Right lobe of liver (tissue), 6 donors: ENCODE results near the gene KBTBD13. TPM values are rescaled to one million over a fixed set of nuclear protein-coding genes. Genes with fewer than 3 reads are reported as not detected.
"Not testable (repeated sequence)": the region's sequence is repeated elsewhere in the genome, so short reads cannot be mapped to it uniquely, and the experiment has no call there.

Experiments
- ATAC-seq, 4 donors: fragments of 200-7000 bp; cut with Tn5 transposase; one replicate each; pipeline ENCODE4 v1.9.1; 2020; ENCODE audit warnings: mild to moderate bottlenecking in 4 of 4, moderate library complexity in 4 of 4
- DNase-seq, 3 donors: peaks; one replicate each; pipeline ENCODE4 v3.0.0-alpha.2; 2020
- H3K27ac ChIP-seq, 3 donors: fragments of 200-600 bp; one replicate each; pipeline ENCODE4 v1.8.0; 2022
- H3K27me3 ChIP-seq, 2 donors: fragments of 200-600 bp; one replicate each; pipeline ENCODE4 v1.8.0; 2022
- H3K36me3 ChIP-seq, 4 donors: fragments of 200-600 bp; sonication (generic) in 1 of 4; one replicate each; pipeline versions ENCODE4 v1.5.1 to v1.8.0; 2017 to 2022; ENCODE audit warnings: control low read depth in 1 of 4
- H3K4me1 ChIP-seq, 4 donors: fragments of 200-600 bp; sonication (generic) in 1 of 4; one replicate each; pipeline versions ENCODE4 v1.5.1 to v1.8.0; 2017 to 2022; ENCODE audit warnings: control low read depth in 1 of 4
- H3K4me3 ChIP-seq, 3 donors: fragments of 200-600 bp; one replicate each; pipeline ENCODE4 v1.8.0; 2022
- H3K9me3 ChIP-seq, 4 donors: fragments of 200-600 bp; sonication (generic) in 1 of 4; one replicate each; pipeline versions ENCODE4 v1.5.1 to v1.8.0; 2017 to 2022; ENCODE audit warnings: control low read depth in 1 of 4
- CTCF ChIP-seq, 4 donors: fragments of 200-600 bp in 3 of 4; fragments of 450-650 bp in 1 of 4; IDR thresholded peaks; one replicate each; pipeline versions ENCODE4 v1.5.1 to v1.8.0; 2016 to 2022; ENCODE audit warnings: antibody characterized with exemption in 4 of 4, mild to moderate bottlenecking in 2 of 4
- POLR2A ChIP-seq: fragments of 450-650 bp; IDR thresholded peaks from one replicate; pipeline ENCODE4 v1.6.1; 2017; ENCODE audit warnings: antibody characterized with exemption, mild to moderate bottlenecking
- WGBS: methylation state at CpG from one replicate; pipeline ENCODE4 v1.1.6; 2018; ENCODE audit warnings: low coverage, low lambda C conversion rate; ENCODE audit not compliant: insufficient coverage; ENCODE audit errors: missing lambda C conversion rate; 5-methylcytosine and 5-hydroxymethylcytosine counted together
- intact Hi-C, 2 donors: fragments of 100-400 bp; cut with DNase I; formaldehyde crosslinking; loops; one replicate each; pipeline versions ENCODE4 v1.11.2 to v1.14.1; 2022
- total RNA-seq, 6 experiments: library from RNA; depleted of rRNA in 2 of 6; stranded (reverse); fragments of >200 nt in 2 of 6; fragmentation: NEBNext Ultra II Directional in 3 of 6; extraction: Animal tissue kit (Norgen Biotek cat#: 25700) in 3 of 6; gene quantifications; one replicate each; pipeline versions ENCODE4 v1.1.0 to v1.2.4, GENCODE V29; 2016 to 2023
- donor health status: DM: no; HTN: yes; CAD: no.
- donor health status: DM: no; HTN: no; CAD: no.
- donor health status: DM: no; HTN: no; CAD: no.
- donor health status: DM: no; HTN: yes; CAD: no.
- donor health status: DM: no; HTN: yes; CAD: no.

Gene KBTBD13
- total RNA-seq, 6 experiments from 2014 or later, result not detected

- H3K4me1 ChIP-seq, result peaks cover 0 to 4% (median 0%) of the 10 kb centered on the region in 4 donors
- no peaks in the 10 kb centered on the region for H3K9me3 ChIP-seq
- DNase-seq (no peak), ATAC-seq (no peak)
- peaks cover 0 to 1% of the 10 kb centered on the region in 2 donors for H3K27me3 ChIP-seq
- no peak overlapping the region for H3K4me3 ChIP-seq
- H3K36me3 ChIP-seq, result no peaks in the 10 kb centered on the region
- no peak overlapping the region for H3K27ac ChIP-seq
- WGBS, result 92% methylated on average over 2 of the region's 3 CpGs
- intact Hi-C loops, result no loop called here
- no peak for TF ChIP-seq POLR2A
- TF ChIP-seq CTCF (IDR thresholded peaks at IDR 0.05), result no peak
These were observed 3.9 kb upstream of the KBTBD13 start for GRCh38 chr15:65072617-65073016.

- H3K4me3 ChIP-seq, H3K4me1 ChIP-seq, H3K9me3 ChIP-seq, ATAC-seq, H3K27ac ChIP-seq, H3K36me3 ChIP-seq, DNase-seq, H3K27me3 ChIP-seq, intact Hi-C loops: not testable (repeated sequence)
- no CpG with 5 or more reads among the region's 22 CpGs for WGBS
These were observed 1.6 kb upstream of the KBTBD13 start for GRCh38 chr15:65074946-65075345.

- WGBS, result 69% methylated on average over 8 of the region's 12 CpGs
- H3K27me3 ChIP-seq, H3K36me3 ChIP-seq, H3K4me1 ChIP-seq, H3K27ac ChIP-seq, intact Hi-C loops, H3K4me3 ChIP-seq, DNase-seq, ATAC-seq, H3K9me3 ChIP-seq: not testable (repeated sequence)
These were observed 745 bp upstream of the KBTBD13 start for GRCh38 chr15:65075607-65076395.

GRCh38 chr15:65077291-65077980, 890 bp downstream of the KBTBD13 start:
- H3K27me3 ChIP-seq, result no peaks in the 10 kb centered on the region

GRCh38 chr15:65077981-65078352, 1.4 kb downstream of the KBTBD13 start:
- Histone ChIP-seq H3K9me3 (no peaks in the 10 kb centered on the region), H3K36me3 (no peaks in the 10 kb centered on the region), H3K27ac (no peak overlapping the region), H3K4me1 (no peaks in the 10 kb centered on the region), H3K27me3 (no peaks in the 10 kb centered on the region), H3K4me3 (no peak overlapping the region)
- peak; percentile 78 to 89 (median 84) for ATAC-seq
- DNase-seq, result peak in 1 of 3 donors; percentile 62
- TF ChIP-seq CTCF (IDR thresholded peaks at IDR 0.05) (peak; percentile 46 to 59 (median 50)), POLR2A (no peak)
- intact Hi-C loops, result no loop called here
- WGBS, result 20% methylated on average over 2 of the region's 24 CpGs

More at GRCh38 chr15:65077291-65077980, 890 bp downstream of the KBTBD13 start:
- H3K27ac ChIP-seq, result no peak overlapping the region
- no peak overlapping the region for H3K4me3 ChIP-seq
- H3K4me1 ChIP-seq, result no peaks in the 10 kb centered on the region
- no peaks in the 10 kb centered on the region for H3K36me3 ChIP-seq
- TF ChIP-seq POLR2A (no peak), CTCF (IDR thresholded peaks at IDR 0.05) (no peak)
- no CpG with 5 or more reads among the region's 85 CpGs for WGBS
- ATAC-seq, result peak in 1 of 4 donors; percentile 31
- H3K9me3 ChIP-seq, result no peaks in the 10 kb centered on the region
- DNase-seq, result no peak
- intact Hi-C loops, result no loop called here
